GM21723 (cell line): Measurements from ENCODE around the gene CLCN7.

Experiments
- ATAC-seq: cut with Tn5 transposase; IDR thresholded peaks from one replicate; pipeline ENCODE4 v1.9.1; 2021; ENCODE audit warnings: mild to moderate bottlenecking, moderate library complexity; ENCODE audit not compliant: unreplicated experiment

CLCN7 gene

GRCh38 chr16:1407753-1408152, 67.1 kb downstream of the CLCN7 start:
- ATAC-seq: peak; percentile 17

- no peak for ATAC-seq
These were observed 71.1 kb downstream of the CLCN7 start for GRCh38 chr16:1403733-1404132.

- no peak for ATAC-seq
These were observed 71.8 kb downstream of the CLCN7 start for GRCh38 chr16:1403036-1403435.

GRCh38 chr16:1401758-1402154, 73.1 kb downstream of the CLCN7 start:
- no peak for ATAC-seq

- no peak for ATAC-seq
These were observed 73.6 kb downstream of the CLCN7 start for GRCh38 chr16:1401061-1401757.

GRCh38 chr16:1398826-1399581, 75.8 kb downstream of the CLCN7 start:
- no peak for ATAC-seq

- ATAC-seq: no peak
These were observed 76.5 kb downstream of the CLCN7 start for GRCh38 chr16:1398351-1398750.

GRCh38 chr16:1397779-1398178, 77.0 kb downstream of the CLCN7 start:
- no peak for ATAC-seq

GRCh38 chr16:1395444-1396031, 79.3 kb downstream of the CLCN7 start:
- ATAC-seq: no peak
